ENCODE results near the gene SCRN3.
A peak's percentile ranks its signal among the peaks of the same experiment; 100 is the strongest.
"Not testable (repeated sequence)": the region's sequence is repeated elsewhere in the genome, so short reads cannot be mapped to it uniquely, and the experiment has no call there.

SCRN3 gene

GRCh38 chr2:174410039-174410438 lies 14.5 kb downstream of the SCRN3 start:
- not testable (repeated sequence) for DNase-seq

GRCh38 chr2:174412256-174412655 lies 16.7 kb downstream of the SCRN3 start:
- no peak for DNase-seq

GRCh38 chr2:174428214-174428613 lies 32.7 kb downstream of the SCRN3 start:
- no peak for DNase-seq

- no peak for DNase-seq
Observed at GRCh38 chr2:174430066-174430465, 34.5 kb downstream of the SCRN3 start.

GRCh38 chr2:174431902-174432301 lies 36.4 kb downstream of the SCRN3 start:
- DNase-seq, result no peak

- DNase-seq, result no peak
Observed at GRCh38 chr2:174436351-174436750, 40.8 kb downstream of the SCRN3 start.

- no peak for DNase-seq
Observed at GRCh38 chr2:174438146-174438886, 42.8 kb downstream of the SCRN3 start.

- DNase-seq, result no peak
Observed at GRCh38 chr2:174439323-174439722, 43.8 kb downstream of the SCRN3 start.

GRCh38 chr2:174439950-174440349 lies 44.4 kb downstream of the SCRN3 start:
- DNase-seq, result no peak

GRCh38 chr2:174442546-174443510 lies 47.3 kb downstream of the SCRN3 start:
- no peak for DNase-seq

- no peak for DNase-seq
Observed at GRCh38 chr2:174444761-174445160, 49.2 kb downstream of the SCRN3 start.

GRCh38 chr2:174445248-174445647 lies 49.7 kb downstream of the SCRN3 start:
- no peak for DNase-seq

- no peak for DNase-seq
Observed at GRCh38 chr2:174446531-174446930, 51.0 kb downstream of the SCRN3 start.

- no peak for DNase-seq
Observed at GRCh38 chr2:174449033-174449432, 53.5 kb downstream of the SCRN3 start.

GRCh38 chr2:174450021-174450816 lies 54.7 kb downstream of the SCRN3 start:
- DNase-seq, result no peak

- DNase-seq, result no peak
Observed at GRCh38 chr2:174454566-174454965, 59.0 kb downstream of the SCRN3 start.

GRCh38 chr2:174461221-174461620 lies 65.7 kb downstream of the SCRN3 start:
- DNase-seq, result no peak

- DNase-seq, result no peak
Observed at GRCh38 chr2:174465327-174465726, 69.8 kb downstream of the SCRN3 start.

- no peak for DNase-seq
Observed at GRCh38 chr2:174473796-174474195, 78.3 kb downstream of the SCRN3 start.

GRCh38 chr2:174477759-174478158 lies 82.2 kb downstream of the SCRN3 start:
- peak; percentile 63 for DNase-seq

Data from NCI-H1105 (cell line).